ENCODE measurements around the gene MRPL51.
"Not testable (repeated sequence)": the region's sequence is repeated elsewhere in the genome, so short reads cannot be mapped to it uniquely, and the experiment has no call there.

Gene MRPL51

GRCh38 chr12:6468283-6468575, 24.8 kb downstream of the MRPL51 start:
- DNase-seq (ENCODE audit: low spot score), result no peak
- Histone ChIP-seq H3K27ac (no peak overlapping the region), H3K4me3 (no peak overlapping the region)
- no peak for TF ChIP-seq CTCF (IDR thresholded peaks at IDR 0.05)

- H3K27ac ChIP-seq, H3K4me3 ChIP-seq: not testable (repeated sequence)
These were observed 25.3 kb downstream of the MRPL51 start for GRCh38 chr12:6467571-6468282.

GRCh38 chr12:6466751-6467150, 26.3 kb downstream of the MRPL51 start:
- not testable (repeated sequence) for DNase-seq (ENCODE audit: low spot score); H3K27ac ChIP-seq; H3K4me3 ChIP-seq

More at GRCh38 chr12:6467571-6468282, 25.3 kb downstream of the MRPL51 start:
- not testable (repeated sequence) for DNase-seq (ENCODE audit: low spot score)

- H3K4me3 ChIP-seq, result no peak overlapping the region
- no peak overlapping the region for H3K27ac ChIP-seq
- TF ChIP-seq CTCF (IDR thresholded peaks at IDR 0.05), result no peak
- no peak for DNase-seq (ENCODE audit: low spot score)
These were observed 26.9 kb downstream of the MRPL51 start for GRCh38 chr12:6466184-6466573.

GRCh38 chr12:6465467-6466183, 27.4 kb downstream of the MRPL51 start:
- DNase-seq (ENCODE audit: low spot score), result no peak
- peak; percentile 72 for TF ChIP-seq CTCF (IDR thresholded peaks at IDR 0.05)
- no peak overlapping the region for H3K4me3 ChIP-seq
- no peak overlapping the region for H3K27ac ChIP-seq

- H3K4me3 ChIP-seq, result no peak overlapping the region
- no peak overlapping the region for H3K27ac ChIP-seq
- no peak for DNase-seq (ENCODE audit: low spot score)
- no peak for TF ChIP-seq CTCF (IDR thresholded peaks at IDR 0.05)
These were observed 28.5 kb downstream of the MRPL51 start for GRCh38 chr12:6464531-6464930.

GRCh38 chr12:6463858-6464257, 29.2 kb downstream of the MRPL51 start:
- DNase-seq (ENCODE audit: low spot score), result no peak
- no peak for TF ChIP-seq CTCF (IDR thresholded peaks at IDR 0.05)
- no peak overlapping the region for H3K4me3 ChIP-seq
- peak overlapping the region in 1 of 2 donors; percentile 17 for H3K27ac ChIP-seq

- H3K4me3 ChIP-seq, result no peak overlapping the region
- TF ChIP-seq CTCF (IDR thresholded peaks at IDR 0.05), result no peak
- no peak for DNase-seq (ENCODE audit: low spot score)
- peak overlapping the region in 1 of 2 donors; percentile 43 for H3K27ac ChIP-seq
These were observed 29.8 kb downstream of the MRPL51 start for GRCh38 chr12:6463216-6463615.

Measured in coronary artery (tissue), 2 donors.